HG03378 (cell line): ENCODE data around the gene SRCIN1.
"Not testable (repeated sequence)": the region's sequence is repeated elsewhere in the genome, so short reads cannot be mapped to it uniquely, and the experiment has no call there.

Experiments
- ATAC-seq: cut with Tn5 transposase; IDR thresholded peaks from one replicate; pipeline ENCODE4 v1.9.1; 2021; ENCODE audit warnings: mild to moderate bottlenecking, moderate library complexity; ENCODE audit not compliant: unreplicated experiment

SRCIN1 gene

DNA sequence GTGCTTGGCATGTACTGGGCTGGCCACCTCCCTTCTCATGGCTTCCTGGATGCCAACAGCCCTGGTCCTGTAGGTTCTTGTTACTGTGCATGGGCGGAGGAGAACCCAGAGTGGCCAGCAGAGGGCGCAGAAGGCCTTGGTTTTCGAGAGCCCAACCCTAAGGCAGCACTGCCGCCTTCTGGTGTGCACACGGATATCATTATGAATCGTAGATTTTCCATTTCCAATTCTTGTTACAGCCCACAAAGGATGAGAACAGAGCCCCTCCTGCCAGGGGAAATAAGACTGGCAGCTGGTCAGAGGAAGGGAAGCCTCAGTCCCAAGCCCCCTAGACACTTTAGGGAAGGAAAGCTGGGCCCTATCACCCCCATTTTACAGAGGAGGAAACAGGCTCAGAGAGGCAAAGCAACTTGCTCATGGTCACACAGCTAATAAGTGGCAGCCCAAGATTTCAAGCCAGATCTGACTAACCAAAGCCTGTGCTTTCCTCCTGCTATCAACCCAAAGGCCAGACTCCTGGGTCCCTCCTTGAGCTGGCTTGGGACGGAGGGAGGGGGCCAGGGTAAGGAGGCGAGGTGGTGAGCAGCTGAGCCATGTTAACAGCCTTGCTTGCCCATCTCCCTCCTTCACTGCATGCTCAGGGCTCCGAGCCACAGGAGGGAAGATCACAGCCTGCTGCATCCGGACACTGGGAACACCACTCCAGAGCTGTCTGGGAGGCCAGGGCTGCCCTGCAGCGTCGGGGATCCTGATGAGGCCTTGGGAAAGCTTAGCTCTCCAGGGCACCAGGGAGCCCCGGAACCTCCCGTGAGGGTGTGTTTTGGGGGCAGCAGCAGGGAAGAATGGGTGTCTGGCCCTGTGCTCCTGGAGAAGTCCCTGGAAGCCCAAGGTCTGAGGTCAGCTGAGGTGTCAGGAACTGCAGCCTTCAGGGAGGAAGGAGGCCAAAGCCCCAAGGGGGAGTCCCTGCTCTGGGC lies 113.4 kb downstream of the SRCIN1 start:
- ATAC-seq = not testable (repeated sequence)

- ATAC-seq = not testable (repeated sequence)
Observed at GRCh38 chr17:38491346-38492066, 114.2 kb downstream of the SRCIN1 start.

GRCh38 chr17:38489774-38490173 lies 116.0 kb downstream of the SRCIN1 start:
- not testable (repeated sequence) for ATAC-seq

GRCh38 chr17:38485681-38486298 lies 120.0 kb downstream of the SRCIN1 start:
- peak; percentile 82 for ATAC-seq

- no peak for ATAC-seq
Observed at GRCh38 chr17:38485146-38485468, 120.6 kb downstream of the SRCIN1 start.

DNA sequence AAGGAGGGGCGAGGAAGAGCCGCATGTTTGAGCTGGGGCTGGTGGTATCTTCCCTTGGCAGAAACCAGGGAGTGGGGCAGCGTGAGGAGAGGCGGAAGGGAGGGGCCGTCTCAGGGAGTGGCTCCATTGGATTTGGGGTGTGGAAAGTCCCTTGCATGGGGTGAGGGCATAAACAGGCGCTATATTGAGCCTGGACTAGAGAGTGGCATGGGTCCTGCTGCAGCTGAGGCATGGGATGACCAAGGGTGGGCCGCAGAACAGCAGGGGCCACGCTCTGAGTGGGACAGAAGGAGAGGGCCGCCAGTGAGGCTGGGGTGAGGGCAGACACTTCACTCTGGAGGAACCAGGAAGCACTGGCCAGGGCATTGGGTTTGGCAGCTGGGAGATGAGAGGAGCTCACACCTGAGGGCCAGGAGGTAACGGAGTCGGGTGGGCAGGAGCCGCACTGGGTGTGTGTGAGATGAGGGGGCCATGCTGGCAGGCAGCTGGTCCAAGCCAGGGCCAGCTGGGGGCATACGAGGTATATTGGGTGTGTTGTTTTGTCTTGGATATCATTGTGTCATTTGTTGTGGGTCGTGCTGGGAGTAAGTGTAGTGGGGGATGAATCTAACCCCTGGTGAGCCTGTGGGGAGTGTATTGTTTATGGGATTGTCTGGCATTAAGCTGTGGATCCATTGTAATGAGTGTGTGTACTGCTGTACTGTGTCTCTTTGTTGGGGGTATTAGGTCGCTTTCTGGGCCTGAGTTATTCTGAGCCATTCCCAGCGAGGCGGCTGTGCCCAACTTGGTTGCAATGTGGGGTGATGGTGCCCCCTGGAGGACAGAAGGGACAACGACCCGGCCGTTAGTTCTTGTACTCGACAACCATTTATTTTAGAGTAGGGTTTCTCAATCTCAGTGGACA lies 121.3 kb downstream of the SRCIN1 start:
- not testable (repeated sequence) for ATAC-seq

GRCh38 chr17:38482700-38483043 lies 123.1 kb downstream of the SRCIN1 start:
- not testable (repeated sequence) for ATAC-seq

- ATAC-seq = not testable (repeated sequence)
Observed at GRCh38 chr17:38482039-38482699, 123.6 kb downstream of the SRCIN1 start.
